HepG2 (cell line): ENCODE data around the gene YPEL3. TPM values are rescaled to one million over a fixed set of nuclear protein-coding genes. Genes with fewer than 3 reads are reported as not detected.
A peak's percentile ranks its signal among the peaks of the same experiment; 100 is the strongest.

Source experiments
- AHDC1 ChIP-seq: sonication (generic); formaldehyde crosslinking; IDR thresholded peaks from 2 replicates; pipeline ENCODE4 v1.5.1; 2020; ENCODE audit warnings: mild to moderate bottlenecking, missing genetic modification reagents, borderline replicate concordance
- CHD4 ChIP-seq: fragments of 200-600 bp; sonication (generic); IDR thresholded peaks from 2 replicates; pipeline ENCODE4 v1.7.0; 2017; ENCODE audit warnings: mild to moderate bottlenecking, low read length, borderline replicate concordance
- GATAD2A ChIP-seq: IDR thresholded peaks from 2 replicates; pipeline ENCODE4 v1.6.1; 2016
- IRF9 ChIP-seq: sonication (generic); formaldehyde crosslinking; IDR thresholded peaks from 2 replicates; pipeline ENCODE4 v1.8.0; 2022; ENCODE audit warnings: missing genetic modification reagents, mild to moderate bottlenecking, borderline replicate concordance
- RFX5 ChIP-seq: IDR thresholded peaks from 2 replicates; pipeline ENCODE4 v1.6.1; 2011; ENCODE audit warnings: low read depth, low read length, improper control_type of control experiment
- SMAD1 ChIP-seq: sonication (generic); formaldehyde crosslinking; IDR thresholded peaks from 2 replicates; pipeline ENCODE4 v1.4.0; 2020; ENCODE audit warnings: missing genetic modification reagents, low read depth, mild to moderate bottlenecking, borderline replicate concordance
- TRIM22 ChIP-seq: fragments of 450-650 bp; IDR thresholded peaks from 2 replicates; pipeline ENCODE4 v1.6.1; 2017
- ZBTB10 ChIP-seq: sonication (generic); formaldehyde crosslinking; IDR thresholded peaks from 2 replicates; pipeline ENCODE4 v1.4.0; 2020; ENCODE audit warnings: missing genetic modification reagents, borderline replicate concordance
- ZNF576 ChIP-seq: sonication (generic); formaldehyde crosslinking; IDR thresholded peaks from 2 replicates; pipeline ENCODE4 v1.4.0; 2020; ENCODE audit warnings: mild to moderate bottlenecking, missing genetic modification reagents
- ZNF784 ChIP-seq: sonication (generic); formaldehyde crosslinking; IDR thresholded peaks from 2 replicates; pipeline ENCODE4 v1.5.1; 2020; ENCODE audit warnings: missing genetic modification reagents, mild to moderate bottlenecking, borderline replicate concordance
- ZNF792 ChIP-seq: IDR thresholded peaks from 2 replicates; pipeline ENCODE4 v1.6.1; 2016
- ZNF800 ChIP-seq: sonication (generic); formaldehyde crosslinking; IDR thresholded peaks from 2 replicates; pipeline ENCODE4 v1.4.0; 2020; ENCODE audit warnings: missing genetic modification reagents
- polyA plus RNA-seq, 8 experiments: library from polyadenylated mRNA; depleted of rRNA in 3 of 8; stranded (reverse) in 7 of 8; unstranded in 1 of 8; fragments of >200 nt; fragmentation: Illumina TruSeq in 4 of 8; extraction: Trizol in 4 of 8; gene quantifications; 2 replicates each; pipeline versions ENCODE4 v1.2.1 to v1.2.3, GENCODE V29; 2011 to 2016; ENCODE audit warnings: low read depth in 4 of 8, missing spikeins in 1 of 8, mixed read lengths in 1 of 8; ENCODE audit not compliant: insufficient read depth in 1 of 8
- total RNA-seq, 5 experiments: library from RNA; depleted of rRNA; stranded (reverse); fragments of >200 nt; fragmentation: Illumina TruSeq; extraction: Trizol; gene quantifications; 2 replicates each; pipeline ENCODE4 v1.2.3, GENCODE V29; 2016; ENCODE audit warnings: low read depth in 1 of 5

YPEL3 gene
- total and polyA plus RNA-seq, 2 of the 13 experiments (the other 11 are each of a cell fraction or from before 2014, with no cell fraction given): 5.4 to 47.0 TPM

GRCh38 chr16:30054959-30055553 lies 41.0 kb downstream of the YPEL3 start (continued):
- TF ChIP-seq IRF9 (CRISPR knock-in tag): no peak
- no peak for TF ChIP-seq ZBTB10
- TF ChIP-seq TRIM22: no peak
- no peak for TF ChIP-seq ZNF576
- no peak for TF ChIP-seq ZNF792 (CRISPR knock-in tag)
- 0 out of 2 replicates have a peak, but pooled peaks have one; percentile 36 for TF ChIP-seq ZNF784
- TF ChIP-seq SMAD1 (CRISPR knock-in tag): peak; percentile 40; the same call in 1 of the 2 replicates
- TF ChIP-seq CHD4: no peak
- no peak for TF ChIP-seq GATAD2A
- peak; percentile 53; the same call in 1 of the 2 replicates for TF ChIP-seq RFX5
- TF ChIP-seq ZNF800 (CRISPR knock-in tag): no peak
- no peak for TF ChIP-seq AHDC1 (CRISPR knock-in tag)
